GM19395 (cell line): ENCODE measurements around the gene TUFT1.
"Not testable (repeated sequence)": the region's sequence is repeated elsewhere in the genome, so short reads cannot be mapped to it uniquely, and the experiment has no call there.

Experiments
- ATAC-seq: cut with Tn5 transposase; IDR thresholded peaks from one replicate; pipeline ENCODE4 v1.9.1; 2021; ENCODE audit warnings: mild to moderate bottlenecking, moderate library complexity; ENCODE audit not compliant: unreplicated experiment

Gene TUFT1

DNA sequence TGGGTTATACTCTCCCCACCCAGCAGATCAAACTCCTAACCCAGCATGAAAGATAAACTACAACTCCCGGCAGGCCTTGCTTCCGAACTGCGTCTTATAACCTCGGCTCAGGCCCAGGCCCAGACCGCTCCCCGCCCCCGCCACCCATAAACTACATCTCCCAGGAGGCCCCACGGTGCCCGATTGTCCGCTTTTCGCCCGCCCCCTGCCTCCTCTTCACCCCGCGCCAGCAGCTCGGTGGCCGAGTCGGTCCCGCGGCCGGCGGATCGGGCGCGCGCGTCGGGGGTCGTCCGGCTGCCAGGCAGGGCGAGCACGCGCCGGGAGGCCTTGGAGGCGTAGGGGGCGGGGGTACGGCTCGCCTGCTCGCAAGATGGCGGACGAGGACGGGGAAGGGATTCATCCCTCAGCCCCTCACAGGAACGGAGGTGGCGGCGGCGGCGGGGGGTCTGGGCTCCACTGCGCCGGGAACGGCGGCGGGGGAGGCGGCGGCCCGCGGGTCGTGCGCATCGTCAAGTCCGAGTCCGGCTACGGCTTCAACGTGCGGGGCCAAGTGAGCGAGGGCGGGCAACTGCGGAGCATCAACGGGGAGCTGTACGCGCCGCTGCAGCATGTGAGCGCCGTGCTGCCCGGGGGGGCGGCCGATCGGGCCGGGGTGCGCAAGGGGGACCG, 71.9 kb downstream of the TUFT1 start, which contains the start of gene SNX27:
Gene SNX27 (plus strand): TSS at position 219 of the 669 bp plus-strand sequence. CDS start 152 bp downstream, at position 371.
- peak; percentile 93 for ATAC-seq

GRCh38 chr1:151612501-151613281, 72.6 kb downstream of the TUFT1 start:
- ATAC-seq: no peak

- no peak for ATAC-seq
Observed at GRCh38 chr1:151613282-151613780, 73.2 kb downstream of the TUFT1 start.

DNA sequence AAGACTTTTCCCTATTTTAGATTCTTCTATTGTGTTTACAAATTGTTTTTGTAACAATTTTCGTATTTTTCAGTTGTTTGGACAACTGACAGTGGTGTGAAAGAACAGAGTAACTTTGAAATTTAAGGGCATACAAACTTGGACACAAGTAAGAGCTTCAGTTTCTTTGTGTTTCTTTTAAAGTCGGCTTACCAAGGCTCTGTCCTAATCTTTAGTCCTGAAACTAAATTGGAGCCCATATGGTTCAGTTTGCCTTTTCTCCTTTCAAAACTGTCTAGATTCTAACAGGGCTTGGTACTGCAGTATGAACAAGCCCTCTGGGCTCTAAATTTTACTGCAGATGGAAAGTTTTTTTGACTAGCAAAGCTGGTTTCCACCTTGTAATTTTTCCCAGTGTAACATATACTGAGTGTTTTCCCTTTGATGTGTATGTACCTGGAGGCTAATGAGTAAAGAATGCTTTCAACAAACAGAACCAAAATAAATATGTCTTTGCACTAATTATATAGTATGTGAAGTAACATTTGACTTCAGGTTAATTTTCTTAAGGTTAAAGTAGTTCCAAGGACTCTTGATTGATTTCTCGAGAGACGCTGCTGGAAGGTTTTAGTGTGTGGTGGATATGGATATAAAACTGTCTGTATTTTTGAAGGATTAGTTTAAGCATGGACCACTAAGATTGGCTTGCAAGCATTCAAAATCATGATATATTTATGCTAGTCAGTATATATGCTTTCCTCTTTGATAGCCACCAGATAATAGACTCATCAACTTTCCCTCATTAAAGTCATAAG, 75.8 kb downstream of the TUFT1 start:
- ATAC-seq: no peak

DNA sequence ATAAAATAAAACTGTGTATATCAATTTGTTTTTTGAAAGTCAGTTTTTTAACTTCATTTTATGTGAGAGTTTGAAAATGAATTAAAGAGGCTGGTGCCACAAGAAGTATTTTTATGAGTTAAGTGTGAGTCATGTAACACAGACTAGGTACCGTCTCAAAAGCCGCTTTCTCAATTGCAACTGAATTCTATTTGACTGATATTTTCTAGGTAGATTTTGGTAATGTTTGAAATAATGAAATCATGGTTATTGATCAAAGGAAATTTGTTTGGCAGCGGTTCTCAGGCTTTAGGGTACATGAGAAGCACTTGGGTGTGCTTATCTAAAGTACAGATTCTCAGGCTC, 76.4 kb downstream of the TUFT1 start:
- ATAC-seq: no peak

GRCh38 chr1:151618003-151618402, 77.9 kb downstream of the TUFT1 start:
- no peak for ATAC-seq

DNA sequence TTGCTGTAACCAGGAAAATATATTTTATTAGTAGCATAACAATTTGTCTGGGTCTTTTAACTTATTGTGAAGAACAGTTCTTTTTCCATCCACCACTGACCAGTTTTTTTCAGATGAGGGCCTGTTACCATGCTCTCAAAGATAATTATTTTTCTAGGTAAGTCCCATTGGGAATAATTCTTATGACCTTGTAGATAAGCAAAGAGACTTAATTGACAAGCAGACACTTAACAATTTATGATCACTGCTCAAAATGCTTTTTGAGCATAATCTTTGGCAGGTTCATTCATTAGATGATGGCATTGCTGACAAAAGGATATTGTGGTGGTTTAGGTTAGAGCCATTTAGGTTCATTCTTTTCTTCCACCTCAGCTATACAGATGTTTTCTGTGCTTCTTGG, 78.4 kb downstream of the TUFT1 start:
- ATAC-seq: no peak

DNA sequence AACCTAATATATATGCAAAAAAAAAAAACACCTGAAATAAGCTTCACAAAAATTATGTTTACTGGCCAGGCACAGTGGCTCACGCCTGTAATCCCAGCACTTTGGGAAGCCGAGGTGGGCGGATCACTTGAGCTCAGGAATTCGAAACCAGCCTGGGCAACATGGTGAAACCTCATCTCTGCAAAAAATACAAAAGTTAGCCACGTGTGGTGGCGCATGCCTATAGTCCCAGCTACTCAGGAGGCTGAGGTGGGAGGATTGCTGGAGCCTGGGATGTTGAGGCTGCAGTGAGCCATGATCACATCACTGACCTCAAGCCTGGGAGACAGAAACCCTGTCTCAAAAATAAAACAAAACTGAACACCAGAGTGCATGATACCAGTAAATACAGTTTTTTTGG, 78.9 kb downstream of the TUFT1 start:
- ATAC-seq: not testable (repeated sequence)

- ATAC-seq: no peak
Observed at GRCh38 chr1:151619489-151620093, 79.5 kb downstream of the TUFT1 start.

GRCh38 chr1:151620286-151620685, 80.2 kb downstream of the TUFT1 start:
- ATAC-seq: no peak

DNA sequence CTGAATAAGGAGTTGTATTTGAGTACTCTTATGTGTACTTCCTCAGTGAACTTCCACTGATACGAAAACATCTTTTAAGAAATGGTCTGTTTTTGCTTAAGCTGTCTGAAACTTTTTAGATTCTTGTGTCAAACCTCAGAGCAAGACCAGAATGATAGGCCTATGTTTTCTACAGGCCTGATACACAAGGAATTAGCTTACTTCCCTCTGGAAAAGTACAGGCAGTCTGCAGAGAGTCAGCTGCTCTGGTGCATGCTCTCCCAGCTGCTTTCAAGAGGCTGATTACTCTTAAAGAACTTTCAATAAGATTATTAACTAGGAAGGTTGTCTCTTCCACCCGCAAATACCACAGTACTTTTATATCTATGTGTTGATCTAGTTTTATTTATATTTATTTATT, 81.2 kb downstream of the TUFT1 start:
- no peak for ATAC-seq

GRCh38 chr1:151624783-151625182, 84.7 kb downstream of the TUFT1 start:
- ATAC-seq: no peak

DNA sequence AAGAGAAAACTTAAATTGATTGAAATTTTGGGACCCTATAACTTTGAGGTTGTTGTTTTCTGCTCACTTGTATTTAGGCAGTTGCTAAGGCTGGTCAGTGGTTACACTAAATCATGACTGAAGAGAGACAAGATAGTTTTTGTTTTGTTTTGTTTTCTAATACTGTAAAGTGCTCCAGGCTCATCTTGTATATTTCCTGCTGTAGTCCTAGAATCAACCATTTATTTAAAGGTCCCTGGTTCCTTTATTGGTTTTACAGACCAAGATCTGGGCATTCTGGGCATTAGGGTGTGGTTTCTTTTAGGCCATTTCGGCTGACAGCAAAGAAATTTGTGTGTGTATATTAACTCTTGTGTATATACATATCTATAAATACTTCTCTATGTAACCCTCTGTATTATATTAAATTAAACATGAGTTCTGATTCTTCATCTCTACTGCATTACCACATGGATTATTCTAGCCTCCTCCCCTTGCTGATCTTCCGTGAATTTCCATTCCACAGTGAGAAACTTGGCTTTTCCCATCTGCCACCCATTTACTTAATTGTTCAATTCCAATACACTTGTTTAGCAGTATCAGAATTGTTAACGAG, 86.7 kb downstream of the TUFT1 start:
- no peak for ATAC-seq

- ATAC-seq: no peak
Observed at GRCh38 chr1:151629278-151629677, 89.2 kb downstream of the TUFT1 start.
